Measurements from ENCODE around the gene CDH11. TPM values are rescaled to one million over a fixed set of nuclear protein-coding genes. Genes with fewer than 3 reads are reported as not detected.

Gene CDH11
- total and polyA plus RNA-seq, 10 of the 15 experiments (the other 5 are each of a cell fraction or from before 2014, with no cell fraction given), result 0.31 to 9.7 (median 0.87) TPM

DNA sequence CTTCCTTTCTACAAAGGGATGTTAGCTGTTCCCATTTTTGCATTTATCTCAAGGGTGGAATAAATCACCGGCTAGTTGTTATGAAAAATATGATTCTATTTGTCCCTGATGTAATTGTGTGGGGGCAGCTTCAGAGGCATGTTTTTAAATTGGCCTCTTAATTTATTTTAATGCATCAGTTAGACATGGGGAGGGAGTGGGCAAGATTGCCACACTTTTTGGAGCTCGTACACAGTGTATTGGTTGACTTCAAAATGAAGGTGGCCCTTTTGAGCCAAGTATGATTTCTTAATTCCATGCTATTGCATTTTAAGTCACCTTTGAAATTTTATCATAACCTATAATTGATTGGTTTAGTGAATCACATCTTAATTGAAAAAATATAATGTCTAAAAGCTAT is 223.7 kb downstream of the CDH11 start (continued):
- no peak for TF ChIP-seq SUZ12 (IDR thresholded peaks at IDR 0.05; ENCODE audit: unreplicated experiment)
- TF ChIP-seq, protein P1, sequence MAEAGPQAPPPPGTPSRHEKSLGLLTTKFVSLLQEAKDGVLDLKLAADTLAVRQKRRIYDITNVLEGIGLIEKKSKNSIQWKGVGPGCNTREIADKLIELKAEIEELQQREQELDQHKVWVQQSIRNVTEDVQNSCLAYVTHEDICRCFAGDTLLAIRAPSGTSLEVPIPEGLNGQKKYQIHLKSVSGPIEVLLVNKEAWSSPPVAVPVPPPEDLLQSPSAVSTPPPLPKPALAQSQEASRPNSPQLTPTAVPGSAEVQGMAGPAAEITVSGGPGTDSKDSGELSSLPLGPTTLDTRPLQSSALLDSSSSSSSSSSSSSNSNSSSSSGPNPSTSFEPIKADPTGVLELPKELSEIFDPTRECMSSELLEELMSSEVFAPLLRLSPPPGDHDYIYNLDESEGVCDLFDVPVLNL (IDR thresholded peaks at IDR 0.05; ENCODE audit: low read depth, low read length), result no peak
- TF ChIP-seq RELA (IDR thresholded peaks at IDR 0.05; ENCODE audit: borderline replicate concordance, partially characterized antibody), result no peak
- no peak for TF ChIP-seq CBX5 (IDR thresholded peaks at IDR 0.05; ENCODE audit: low read depth)
- TF ChIP-seq, protein P2, sequence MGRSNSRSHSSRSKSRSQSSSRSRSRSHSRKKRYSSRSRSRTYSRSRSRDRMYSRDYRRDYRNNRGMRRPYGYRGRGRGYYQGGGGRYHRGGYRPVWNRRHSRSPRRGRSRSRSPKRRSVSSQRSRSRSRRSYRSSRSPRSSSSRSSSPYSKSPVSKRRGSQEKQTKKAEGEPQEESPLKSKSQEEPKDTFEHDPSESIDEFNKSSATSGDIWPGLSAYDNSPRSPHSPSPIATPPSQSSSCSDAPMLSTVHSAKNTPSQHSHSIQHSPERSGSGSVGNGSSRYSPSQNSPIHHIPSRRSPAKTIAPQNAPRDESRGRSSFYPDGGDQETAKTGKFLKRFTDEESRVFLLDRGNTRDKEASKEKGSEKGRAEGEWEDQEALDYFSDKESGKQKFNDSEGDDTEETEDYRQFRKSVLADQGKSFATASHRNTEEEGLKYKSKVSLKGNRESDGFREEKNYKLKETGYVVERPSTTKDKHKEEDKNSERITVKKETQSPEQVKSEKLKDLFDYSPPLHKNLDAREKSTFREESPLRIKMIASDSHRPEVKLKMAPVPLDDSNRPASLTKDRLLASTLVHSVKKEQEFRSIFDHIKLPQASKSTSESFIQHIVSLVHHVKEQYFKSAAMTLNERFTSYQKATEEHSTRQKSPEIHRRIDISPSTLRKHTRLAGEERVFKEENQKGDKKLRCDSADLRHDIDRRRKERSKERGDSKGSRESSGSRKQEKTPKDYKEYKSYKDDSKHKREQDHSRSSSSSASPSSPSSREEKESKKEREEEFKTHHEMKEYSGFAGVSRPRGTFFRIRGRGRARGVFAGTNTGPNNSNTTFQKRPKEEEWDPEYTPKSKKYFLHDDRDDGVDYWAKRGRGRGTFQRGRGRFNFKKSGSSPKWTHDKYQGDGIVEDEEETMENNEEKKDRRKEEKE (IDR thresholded peaks at IDR 0.05), result no peak
- TF ChIP-seq NR2C2 (IDR thresholded peaks at IDR 0.05; ENCODE audit: borderline replicate concordance, control insufficient read depth, insufficient read length, low read depth), result no peak
- no peak for TF ChIP-seq POLR2A (IDR thresholded peaks at IDR 0.05; ENCODE audit: low read depth, low read length)
- TF ChIP-seq RB1 (IDR thresholded peaks at IDR 0.05; ENCODE audit: borderline replicate concordance), result no peak
- no peak for TF ChIP-seq SIN3A (IDR thresholded peaks at IDR 0.05; ENCODE audit: low read depth, low read length)
- no peak for TF ChIP-seq FOS (IDR thresholded peaks at IDR 0.05; ENCODE audit: borderline replicate concordance, extremely low read depth, insufficient read length)

Measured in GM12878 (cell line).